Measurements from ENCODE around the gene AK9.
"Not testable (repeated sequence)": the region's sequence is repeated elsewhere in the genome, so short reads cannot be mapped to it uniquely, and the experiment has no call there.

The AK9 gene

GRCh38 chr6:109701774-109702173 is 10.8 kb upstream of the AK9 start:
- in situ Hi-C loops (cut with MboI; ENCODE audit: low sequenced_read_pairs): loop anchor here (25.0 kb wide), 1 partner anchor 336 kb away; no protein-coding TSS in a partner anchor

- in situ Hi-C loops (cut with MboI; ENCODE audit: low sequenced_read_pairs): loop anchor here (25.0 kb wide), 1 partner anchor 336 kb away; no protein-coding TSS in a partner anchor
Observed at GRCh38 chr6:109701221-109701620, 10.2 kb upstream of the AK9 start.

GRCh38 chr6:109696355-109696754 is 5.4 kb upstream of the AK9 start:
- in situ Hi-C loops (cut with MboI; ENCODE audit: low sequenced_read_pairs): no loop called here

DNA sequence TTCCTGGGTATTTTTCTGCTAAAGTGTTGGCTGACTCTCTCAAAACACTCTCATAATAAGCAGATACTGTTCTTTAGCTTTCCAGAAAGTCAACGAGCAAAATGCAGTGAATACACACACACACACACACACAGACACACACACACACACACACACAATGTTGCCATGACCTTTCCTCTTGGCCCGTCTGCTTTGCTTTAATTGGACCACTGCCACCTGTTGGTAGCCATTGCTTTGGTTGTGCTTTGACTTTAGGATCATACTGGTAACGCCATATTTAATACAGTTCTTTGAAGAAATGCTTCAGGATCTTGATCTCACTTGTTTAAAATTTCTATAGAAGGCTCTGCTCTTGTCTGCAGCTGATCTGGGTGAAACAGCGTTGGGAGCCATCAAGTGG is 4.5 kb upstream of the AK9 start:
- in situ Hi-C loops (cut with MboI; ENCODE audit: low sequenced_read_pairs): no loop called here

DNA sequence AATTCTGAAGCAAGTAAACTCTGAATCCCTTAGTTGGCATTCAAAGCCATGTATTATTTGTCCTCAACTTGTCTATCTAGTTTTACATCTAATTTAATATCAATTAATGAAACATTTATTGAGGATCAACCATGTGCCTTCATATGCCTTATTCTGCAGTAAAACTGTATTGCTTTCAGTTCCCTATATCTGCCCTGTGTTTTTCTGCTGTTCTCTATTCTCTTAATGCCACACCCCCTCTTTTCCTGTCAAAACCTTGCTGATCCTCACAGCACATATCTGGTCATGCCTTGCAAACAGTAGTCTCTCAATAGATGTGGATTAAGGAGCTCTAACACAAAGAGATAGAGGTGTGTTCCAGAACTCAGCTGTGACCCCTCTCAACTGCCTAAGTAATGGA is 2.1 kb upstream of the AK9 start:
- in situ Hi-C loops (cut with MboI; ENCODE audit: low sequenced_read_pairs): no loop called here

- in situ Hi-C loops (cut with MboI; ENCODE audit: low sequenced_read_pairs): no loop called here
Observed at GRCh38 chr6:109690373-109690736, 647 bp downstream of the AK9 start.

DNA sequence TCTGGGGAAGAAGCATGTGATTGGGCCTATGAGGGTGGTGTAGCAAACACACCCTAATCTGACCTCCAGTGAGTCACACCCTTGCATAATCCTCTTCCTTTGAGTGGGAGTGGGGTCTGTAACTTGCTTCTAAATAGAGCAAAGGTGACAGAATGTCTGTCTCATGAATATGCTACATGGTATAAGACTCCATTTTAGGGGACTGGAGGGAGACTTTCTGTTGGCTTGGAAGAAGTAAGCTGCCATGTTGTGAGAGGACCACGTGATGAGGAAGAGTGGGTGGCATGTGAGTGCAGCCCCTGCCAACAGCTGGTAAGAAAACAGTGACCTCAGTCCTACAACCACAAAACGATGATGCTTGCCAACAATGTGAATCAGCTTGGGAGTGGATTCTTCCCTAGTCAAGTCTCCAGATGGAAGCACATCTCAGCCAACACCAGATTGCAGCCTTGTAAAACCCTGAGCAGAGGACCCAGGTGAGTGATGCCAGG is 3.7 kb downstream of the AK9 start:
- in situ Hi-C loops (cut with MboI; ENCODE audit: low sequenced_read_pairs): no loop called here

DNA sequence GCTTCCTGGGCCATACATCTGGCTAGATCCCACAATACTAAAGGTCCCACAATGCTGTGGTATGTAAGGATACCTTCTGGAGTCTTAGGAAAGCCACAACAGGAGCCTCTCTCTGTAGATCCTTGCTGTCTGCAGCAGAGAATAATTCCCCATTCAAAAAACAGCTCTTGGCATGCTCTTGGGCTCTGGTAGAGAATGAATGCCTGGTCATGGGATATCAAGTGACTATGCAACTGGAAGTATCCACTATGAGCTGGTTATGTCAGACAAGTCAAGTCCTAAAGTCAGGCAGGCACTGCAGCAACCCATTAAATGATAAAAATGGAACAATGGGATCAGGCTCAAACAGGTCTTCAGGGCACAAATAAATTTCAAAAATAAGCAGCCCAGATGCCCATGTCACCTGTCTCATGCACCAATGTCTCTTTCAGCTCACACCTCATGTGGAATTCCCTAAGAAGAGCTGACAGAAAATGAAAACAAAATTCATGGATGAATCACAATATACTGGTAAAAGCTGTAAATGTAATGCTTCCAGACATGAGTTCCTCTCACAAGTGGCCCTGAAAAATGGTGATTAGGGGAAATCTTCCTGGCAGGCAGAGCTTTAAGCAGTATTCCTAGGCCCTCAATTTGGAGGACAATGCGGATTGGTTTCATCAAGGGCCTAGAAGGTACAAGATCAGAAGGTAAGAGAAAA is 4.3 kb downstream of the AK9 start:
- in situ Hi-C loops (cut with MboI; ENCODE audit: low sequenced_read_pairs): no loop called here

DNA sequence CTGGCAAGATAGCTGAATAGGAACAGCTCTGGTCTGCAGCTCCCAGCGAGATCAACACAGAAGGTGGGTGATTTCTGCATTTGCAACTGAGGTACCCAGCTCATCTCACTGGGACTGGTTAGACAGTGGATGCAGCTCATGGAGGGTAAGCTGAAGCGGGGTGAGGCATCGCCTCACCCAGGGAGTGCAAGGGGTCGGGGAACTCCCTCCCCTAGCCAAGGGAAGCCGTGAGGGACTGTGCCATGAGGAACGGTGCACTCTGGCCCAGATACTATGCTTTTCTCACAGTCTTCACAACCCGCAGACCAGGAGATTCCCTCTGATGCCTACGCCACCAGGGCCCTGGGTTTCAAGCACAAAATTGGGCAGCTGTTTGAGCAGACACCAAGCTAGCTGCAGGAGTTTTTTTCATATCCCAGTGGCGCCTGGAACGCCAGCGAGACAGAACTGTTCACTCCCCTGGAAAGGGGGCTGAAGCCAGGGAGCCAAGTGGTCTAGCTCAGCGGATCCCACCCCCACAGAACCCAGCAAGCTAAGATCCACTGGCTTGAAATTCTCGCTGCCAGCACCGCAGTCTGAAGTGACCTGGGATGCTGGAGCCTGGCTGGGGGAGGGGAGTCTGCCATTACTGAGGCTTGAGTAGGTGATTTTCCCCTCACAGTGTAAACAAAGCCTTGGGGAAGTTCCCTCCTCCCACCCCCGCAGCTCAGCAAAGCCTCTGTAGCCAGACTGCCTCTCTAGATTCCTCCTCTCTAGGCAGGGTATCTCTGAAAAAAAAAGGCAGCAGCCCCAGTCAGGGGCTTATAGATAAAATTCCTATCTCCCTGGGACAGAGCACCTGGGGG is 12.1 kb downstream of the AK9 start:
- in situ Hi-C loops (cut with MboI; ENCODE audit: low sequenced_read_pairs): not testable (repeated sequence)

DNA sequence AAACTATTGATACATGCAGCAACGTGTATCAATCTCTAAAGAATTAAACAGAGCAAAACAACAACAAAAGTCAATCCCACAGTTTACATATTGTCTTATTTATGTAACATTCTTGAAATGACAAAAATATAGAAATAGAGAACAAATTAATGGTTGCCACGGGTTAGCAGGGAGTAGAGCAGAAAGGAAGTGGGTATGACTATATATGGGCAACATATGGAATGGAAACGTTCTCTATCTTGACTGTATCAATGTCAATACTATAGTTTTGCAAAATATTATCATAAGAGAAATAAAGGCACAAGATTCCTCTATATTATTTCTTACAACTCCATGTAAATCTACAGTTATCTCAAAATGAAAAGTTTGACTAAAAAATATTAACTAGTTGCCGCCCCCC is 12.8 kb downstream of the AK9 start:
- in situ Hi-C loops (cut with MboI; ENCODE audit: low sequenced_read_pairs): no loop called here

DNA sequence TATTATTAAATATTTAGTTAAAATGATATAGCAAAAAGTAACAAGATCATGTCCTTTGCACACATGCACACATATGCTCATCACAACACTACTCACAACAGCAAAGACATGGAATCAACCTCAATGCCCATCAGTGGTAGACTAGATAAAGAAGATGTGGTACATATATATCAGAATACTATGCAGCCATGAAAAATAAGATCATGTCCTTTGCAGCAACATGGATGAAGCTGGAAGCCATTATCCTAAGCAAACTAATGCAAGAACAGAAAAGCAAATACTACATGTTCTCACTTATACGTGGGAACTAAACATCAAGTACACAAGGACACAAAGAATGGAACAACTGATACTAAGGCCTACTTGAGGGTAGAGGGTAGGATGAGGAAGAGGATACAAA is 14.3 kb downstream of the AK9 start:
- in situ Hi-C loops (cut with MboI; ENCODE audit: low sequenced_read_pairs): no loop called here

DNA sequence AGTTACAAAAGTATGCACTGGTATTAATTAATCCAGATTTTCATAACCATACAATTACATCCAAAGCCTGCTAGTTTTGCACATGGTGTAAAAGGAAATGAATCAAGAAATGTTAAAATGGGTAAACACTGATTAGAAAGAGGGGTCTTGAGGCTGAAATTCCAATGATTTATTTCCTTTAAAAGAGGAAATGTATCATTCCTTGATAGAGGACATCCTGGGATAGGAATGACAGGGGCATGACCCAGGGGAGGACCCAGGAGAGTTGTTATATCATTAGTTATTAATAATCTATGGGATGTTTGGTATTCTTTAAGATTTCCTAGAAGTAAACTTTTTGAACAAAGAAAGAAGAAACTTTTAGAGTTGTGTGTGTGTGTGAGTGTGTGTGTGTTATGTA is 18.2 kb downstream of the AK9 start:
- in situ Hi-C loops (cut with MboI; ENCODE audit: low sequenced_read_pairs): no loop called here

- in situ Hi-C loops (cut with MboI; ENCODE audit: low sequenced_read_pairs): no loop called here
Observed at GRCh38 chr6:109672175-109672574, 18.8 kb downstream of the AK9 start.

DNA sequence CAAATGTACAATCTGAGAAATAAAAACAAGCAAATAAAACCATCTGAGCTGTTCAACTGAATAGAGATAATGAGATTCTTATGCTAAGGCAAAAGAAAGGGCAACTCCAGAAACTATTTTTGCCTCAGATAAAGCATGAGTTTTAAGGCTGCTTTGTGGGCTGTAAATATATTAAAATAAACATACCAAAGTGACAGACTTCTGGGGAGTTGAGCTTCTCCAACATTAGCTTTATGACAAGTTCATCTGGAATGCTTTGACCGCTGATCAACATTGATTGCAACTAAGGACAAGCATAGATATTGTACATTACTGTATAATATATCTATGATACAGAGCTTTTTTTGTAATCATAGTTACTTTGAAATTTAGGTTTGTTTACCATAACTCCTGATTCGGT is 19.3 kb downstream of the AK9 start:
- in situ Hi-C loops (cut with MboI; ENCODE audit: low sequenced_read_pairs): no loop called here

DNA sequence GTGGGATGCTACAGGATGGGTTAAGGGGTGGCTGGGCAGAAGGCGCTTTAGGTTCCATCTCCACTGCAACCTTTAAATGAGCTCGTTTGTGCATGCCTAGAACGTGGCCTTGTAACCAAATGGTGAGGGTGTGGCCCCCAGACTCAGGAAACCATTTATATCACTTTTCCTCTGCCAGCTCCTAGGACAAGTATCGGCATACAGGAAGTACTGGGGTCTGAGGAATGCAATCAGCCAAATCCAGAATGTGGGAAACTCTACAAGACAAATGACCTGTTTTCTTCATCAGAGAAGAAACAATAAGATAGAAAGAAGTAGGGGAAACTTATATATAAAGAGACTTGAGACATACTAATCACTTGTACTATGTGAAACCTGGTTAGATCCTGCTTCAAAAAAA is 21.2 kb downstream of the AK9 start:
- in situ Hi-C loops (cut with MboI; ENCODE audit: low sequenced_read_pairs): no loop called here

DNA sequence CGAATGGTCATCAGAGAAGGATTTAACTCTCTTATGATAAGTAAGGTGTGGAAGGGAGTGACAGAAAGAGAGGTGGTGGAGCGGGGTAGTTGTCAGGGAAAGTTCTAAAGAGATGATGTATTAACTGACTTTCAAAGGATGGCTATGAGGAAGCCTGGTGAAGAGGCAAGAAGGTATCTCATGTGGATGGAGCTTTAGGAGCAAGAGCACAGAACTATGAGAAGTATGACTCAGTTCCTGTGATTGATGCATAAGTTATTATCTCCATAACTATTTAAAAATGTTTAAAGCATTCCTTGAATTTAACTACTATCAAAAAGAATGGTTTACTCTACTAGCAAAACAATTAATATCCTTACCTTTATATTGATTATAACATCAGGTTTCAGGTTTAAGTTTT is 28.8 kb downstream of the AK9 start:
- in situ Hi-C loops (cut with MboI; ENCODE audit: low sequenced_read_pairs): no loop called here

DNA sequence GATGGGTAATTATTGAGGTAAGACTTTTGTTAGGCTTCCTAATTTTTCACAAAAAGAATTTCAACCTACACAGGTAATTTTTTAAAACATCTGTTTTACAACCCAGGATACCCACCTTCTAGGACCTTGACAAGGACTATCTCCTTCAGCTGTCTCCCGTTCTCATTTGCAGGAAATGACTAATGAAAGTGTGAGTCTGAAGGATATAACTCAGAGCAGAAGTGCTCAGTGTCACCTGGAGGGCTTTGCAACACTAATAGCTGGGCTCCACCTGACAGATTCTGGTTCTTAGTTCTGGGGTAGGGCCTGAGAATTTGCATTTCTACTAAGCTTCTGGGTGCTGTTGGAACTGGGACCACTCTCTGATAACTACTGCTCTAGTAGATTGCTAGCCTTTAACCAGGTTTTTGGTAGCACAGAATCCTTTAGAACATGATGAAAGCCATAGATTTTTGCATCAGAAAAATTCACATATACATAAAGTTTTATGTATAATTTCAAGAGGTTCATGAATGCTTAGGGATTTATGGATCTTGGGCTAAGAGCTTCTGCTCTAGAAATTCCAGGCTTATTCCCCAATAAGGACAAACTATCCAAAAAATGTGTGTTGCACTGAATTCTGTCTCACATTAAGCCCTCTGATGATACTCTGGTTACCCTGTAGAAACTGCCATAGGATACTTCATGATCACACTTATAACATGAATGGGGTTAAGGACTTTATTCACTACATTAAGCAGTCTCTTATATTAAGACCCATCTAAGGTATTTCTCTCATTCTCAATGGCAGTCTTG is 30.3 kb downstream of the AK9 start:
- in situ Hi-C loops (cut with MboI; ENCODE audit: low sequenced_read_pairs): no loop called here

- in situ Hi-C loops (cut with MboI; ENCODE audit: low sequenced_read_pairs): no loop called here
Observed at GRCh38 chr6:109655761-109656262, 35.2 kb downstream of the AK9 start.

DNA sequence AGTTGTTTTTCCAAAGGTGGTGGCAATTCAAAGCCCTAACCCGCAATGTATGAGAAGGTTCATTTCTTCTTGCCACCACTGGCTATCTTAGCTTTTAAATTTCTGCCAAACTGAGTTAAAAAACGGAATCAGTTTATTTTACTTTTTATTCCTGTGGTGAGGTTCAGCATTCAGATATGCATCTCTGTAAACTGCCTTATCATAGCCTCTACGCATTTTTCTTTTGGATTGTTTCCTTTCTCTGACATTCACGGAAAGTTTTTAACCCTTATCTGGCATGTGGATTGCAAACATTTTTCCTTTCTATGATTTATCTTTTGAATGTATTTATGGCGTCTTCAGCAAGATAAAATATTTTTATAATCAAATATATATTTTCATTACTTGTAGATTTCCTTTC is 37.7 kb downstream of the AK9 start:
- in situ Hi-C loops (cut with MboI; ENCODE audit: low sequenced_read_pairs): no loop called here

GRCh38 chr6:109644131-109644530 is 46.9 kb downstream of the AK9 start:
- in situ Hi-C loops (cut with MboI; ENCODE audit: low sequenced_read_pairs): no loop called here

DNA sequence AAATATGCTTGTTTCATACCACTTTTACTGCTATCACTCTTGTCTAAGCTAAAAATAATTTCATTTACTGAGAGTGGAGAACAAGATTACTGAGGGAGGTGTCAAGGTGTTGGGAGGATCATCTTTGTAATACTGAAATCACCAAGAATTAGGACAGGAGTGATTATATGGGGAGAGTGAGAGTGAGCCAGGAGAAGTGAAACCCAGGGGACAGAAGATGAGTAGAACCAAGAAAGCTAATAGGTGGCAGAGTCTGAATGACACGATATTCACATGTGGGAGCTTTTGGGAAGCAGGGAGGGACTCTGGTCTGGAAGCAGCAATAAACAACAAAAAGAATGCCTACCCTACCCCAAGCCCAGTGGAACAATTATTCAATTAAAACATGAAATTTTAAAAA is 58.6 kb downstream of the AK9 start:
- in situ Hi-C loops (cut with MboI; ENCODE audit: low sequenced_read_pairs): no loop called here

All from hTERT RPE-1 (cell line).